Brain microvascular endothelial cell (primary cell): ENCODE results near the gene ELMO3.

ENCODE experiments used
- DNase-seq: peaks from one replicate; pipeline ENCODE4 v3.0.0-alpha.2; 2020
- H3K27ac ChIP-seq: fragments of 250-450 bp; sonication (Bioruptor Pico); 2 replicates; pipeline ENCODE4 v1.5.1; 2020; ENCODE audit warnings: mild to moderate bottlenecking, moderate library complexity
- H3K27me3 ChIP-seq: fragments of 250-450 bp; sonication (Bioruptor Pico); replicated peaks from 2 replicates; pipeline ENCODE4 v1.5.1; 2020; ENCODE audit warnings: mild to moderate bottlenecking
- H3K36me3 ChIP-seq: fragments of 250-450 bp; sonication (Bioruptor Pico); replicated peaks from 2 replicates; pipeline ENCODE4 v1.5.1; 2020; ENCODE audit warnings: mild to moderate bottlenecking
- H3K4me3 ChIP-seq: 2 replicates; pipeline ENCODE4 v1.5.1; 2011; ENCODE audit warnings: low read depth, mild to moderate bottlenecking, control low read depth, low read length, moderate library complexity
- in situ Hi-C: cut with HindIII; loops from 2 replicates; pipeline ENCODE4 v1.10.0; 2017; ENCODE audit warnings: low sequenced_read_pairs, low pct_ligation_motif_present
- TF ChIP-seq, protein P1 (sequence below): IDR thresholded peaks from 2 replicates; pipeline ENCODE4 v1.5.1; 2011; ENCODE audit warnings: low read depth, mild to moderate bottlenecking, moderate library complexity, low read length, control low read depth, inconsistent platforms; ENCODE audit errors: missing control alignments

ELMO3 gene

DNA sequence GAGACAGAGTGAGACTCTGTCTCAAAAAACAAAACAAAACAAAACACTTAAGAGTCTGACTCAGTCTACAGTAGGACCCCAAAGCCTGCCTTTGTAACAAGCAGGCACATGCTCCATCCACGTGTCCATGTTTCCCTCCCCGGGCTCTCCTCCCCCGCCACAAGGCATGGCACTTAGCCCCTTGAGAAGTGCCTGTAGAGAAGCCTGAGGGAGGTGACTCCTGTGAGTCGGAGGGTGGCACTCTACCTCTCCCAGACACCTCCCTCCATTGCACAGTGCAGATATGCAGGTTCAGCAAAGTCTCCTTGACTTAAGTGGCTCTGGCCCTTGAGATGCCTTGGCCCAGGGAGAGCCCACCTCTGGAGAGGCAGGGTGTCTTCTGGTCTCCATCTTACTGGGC, 41.6 kb downstream of the ELMO3 start:
- Histone ChIP-seq H3K27me3 (no peaks in the 10 kb centered on the region), H3K27ac (peak overlapping the region; percentile 70), H3K36me3 (peaks cover 40% of the 10 kb centered on the region), H3K4me3 (no peak overlapping the region)
- DNase-seq, result peak; percentile 22
- TF ChIP-seq, protein P1, sequence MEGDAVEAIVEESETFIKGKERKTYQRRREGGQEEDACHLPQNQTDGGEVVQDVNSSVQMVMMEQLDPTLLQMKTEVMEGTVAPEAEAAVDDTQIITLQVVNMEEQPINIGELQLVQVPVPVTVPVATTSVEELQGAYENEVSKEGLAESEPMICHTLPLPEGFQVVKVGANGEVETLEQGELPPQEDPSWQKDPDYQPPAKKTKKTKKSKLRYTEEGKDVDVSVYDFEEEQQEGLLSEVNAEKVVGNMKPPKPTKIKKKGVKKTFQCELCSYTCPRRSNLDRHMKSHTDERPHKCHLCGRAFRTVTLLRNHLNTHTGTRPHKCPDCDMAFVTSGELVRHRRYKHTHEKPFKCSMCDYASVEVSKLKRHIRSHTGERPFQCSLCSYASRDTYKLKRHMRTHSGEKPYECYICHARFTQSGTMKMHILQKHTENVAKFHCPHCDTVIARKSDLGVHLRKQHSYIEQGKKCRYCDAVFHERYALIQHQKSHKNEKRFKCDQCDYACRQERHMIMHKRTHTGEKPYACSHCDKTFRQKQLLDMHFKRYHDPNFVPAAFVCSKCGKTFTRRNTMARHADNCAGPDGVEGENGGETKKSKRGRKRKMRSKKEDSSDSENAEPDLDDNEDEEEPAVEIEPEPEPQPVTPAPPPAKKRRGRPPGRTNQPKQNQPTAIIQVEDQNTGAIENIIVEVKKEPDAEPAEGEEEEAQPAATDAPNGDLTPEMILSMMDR, result no peak
- in situ Hi-C loops, result no loop called here

- Histone ChIP-seq H3K27ac (peak overlapping the region; percentile 70), H3K36me3 (peaks cover 33% of the 10 kb centered on the region), H3K27me3 (no peaks in the 10 kb centered on the region), H3K4me3 (no peak overlapping the region)
- TF ChIP-seq, protein P1, result no peak
- in situ Hi-C loops, result no loop called here
- peak; percentile 79 for DNase-seq
Measured at GRCh38 chr16:67241008-67241900, 42.3 kb downstream of the ELMO3 start.

DNA sequence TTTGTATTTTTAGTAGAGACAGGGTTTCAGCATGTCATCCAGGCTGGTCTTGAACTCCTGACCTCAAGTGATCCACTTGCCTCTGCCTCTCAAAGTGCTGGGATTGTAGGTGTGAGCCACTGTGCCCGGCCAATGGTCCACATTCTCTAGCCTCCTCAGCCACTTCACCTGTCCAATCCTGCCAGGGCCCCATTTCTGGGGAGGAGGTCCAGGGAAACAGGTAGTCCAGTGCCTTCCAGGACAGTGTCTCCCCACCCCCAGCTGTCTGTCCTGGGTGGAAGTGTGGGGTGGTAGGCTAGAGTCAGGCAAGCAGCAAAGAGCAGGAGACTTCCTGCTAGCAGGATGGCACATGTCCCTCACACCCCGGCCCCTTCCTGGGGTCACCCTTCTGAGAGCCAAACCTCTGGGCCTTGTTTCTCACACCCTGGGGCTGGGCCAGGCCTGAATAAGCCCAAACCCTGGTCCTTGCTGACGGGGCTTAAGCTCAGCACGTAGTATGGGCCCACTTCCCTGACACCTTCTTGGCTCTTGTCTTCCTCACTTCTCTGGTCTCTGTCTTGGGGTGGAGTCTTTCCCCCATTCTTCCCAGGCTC, 43.3 kb downstream of the ELMO3 start:
- TF ChIP-seq, protein P1, result no peak
- Histone ChIP-seq H3K4me3 (no peak overlapping the region), H3K27ac (peak overlapping the region; percentile 70), H3K27me3 (no peaks in the 10 kb centered on the region), H3K36me3 (peaks cover 25% of the 10 kb centered on the region)
- DNase-seq, result no peak
- in situ Hi-C loops, result no loop called here

- Histone ChIP-seq H3K27ac (peak overlapping the region; percentile 65), H3K4me3 (no peak overlapping the region), H3K27me3 (no peaks in the 10 kb centered on the region), H3K36me3 (peaks cover 13% of the 10 kb centered on the region)
- in situ Hi-C loops, result no loop called here
- no peak for DNase-seq
- TF ChIP-seq, protein P1, result no peak
Measured at GRCh38 chr16:67243481-67243880, 44.5 kb downstream of the ELMO3 start.

GRCh38 chr16:67244387-67245185, 45.7 kb downstream of the ELMO3 start:
- TF ChIP-seq, protein P1, result no peak
- Histone ChIP-seq H3K36me3 (peaks cover 2% of the 10 kb centered on the region), H3K27ac (peak overlapping the region; percentile 65), H3K4me3 (peak overlapping the region; percentile 12), H3K27me3 (no peaks in the 10 kb centered on the region)
- DNase-seq, result peak; percentile 87
- in situ Hi-C loops, result no loop called here
